ENCODE data around the gene PCDH11Y. TPM values are rescaled to one million over a fixed set of nuclear protein-coding genes. Genes with fewer than 3 reads are reported as not detected.
"Not testable (repeated sequence)": the region's sequence is repeated elsewhere in the genome, so short reads cannot be mapped to it uniquely, and the experiment has no call there.

PCDH11Y gene, protein sequence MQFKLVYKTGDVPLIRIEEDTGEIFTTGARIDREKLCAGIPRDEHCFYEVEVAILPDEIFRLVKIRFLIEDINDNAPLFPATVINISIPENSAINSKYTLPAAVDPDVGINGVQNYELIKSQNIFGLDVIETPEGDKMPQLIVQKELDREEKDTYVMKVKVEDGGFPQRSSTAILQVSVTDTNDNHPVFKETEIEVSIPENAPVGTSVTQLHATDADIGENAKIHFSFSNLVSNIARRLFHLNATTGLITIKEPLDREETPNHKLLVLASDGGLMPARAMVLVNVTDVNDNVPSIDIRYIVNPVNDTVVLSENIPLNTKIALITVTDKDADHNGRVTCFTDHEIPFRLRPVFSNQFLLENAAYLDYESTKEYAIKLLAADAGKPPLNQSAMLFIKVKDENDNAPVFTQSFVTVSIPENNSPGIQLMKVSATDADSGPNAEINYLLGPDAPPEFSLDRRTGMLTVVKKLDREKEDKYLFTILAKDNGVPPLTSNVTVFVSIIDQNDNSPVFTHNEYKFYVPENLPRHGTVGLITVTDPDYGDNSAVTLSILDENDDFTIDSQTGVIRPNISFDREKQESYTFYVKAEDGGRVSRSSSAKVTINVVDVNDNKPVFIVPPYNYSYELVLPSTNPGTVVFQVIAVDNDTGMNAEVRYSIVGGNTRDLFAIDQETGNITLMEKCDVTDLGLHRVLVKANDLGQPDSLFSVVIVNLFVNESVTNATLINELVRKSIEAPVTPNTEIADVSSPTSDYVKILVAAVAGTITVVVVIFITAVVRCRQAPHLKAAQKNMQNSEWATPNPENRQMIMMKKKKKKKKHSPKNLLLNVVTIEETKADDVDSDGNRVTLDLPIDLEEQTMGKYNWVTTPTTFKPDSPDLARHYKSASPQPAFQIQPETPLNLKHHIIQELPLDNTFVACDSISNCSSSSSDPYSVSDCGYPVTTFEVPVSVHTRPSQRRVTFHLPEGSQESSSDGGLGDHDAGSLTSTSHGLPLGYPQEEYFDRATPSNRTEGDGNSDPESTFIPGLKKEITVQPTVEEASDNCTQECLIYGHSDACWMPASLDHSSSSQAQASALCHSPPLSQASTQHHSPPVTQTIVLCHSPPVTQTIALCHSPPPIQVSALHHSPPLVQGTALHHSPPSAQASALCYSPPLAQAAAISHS (N-terminal part only)
- not detected in 2 replicates for total RNA-seq

DNA sequence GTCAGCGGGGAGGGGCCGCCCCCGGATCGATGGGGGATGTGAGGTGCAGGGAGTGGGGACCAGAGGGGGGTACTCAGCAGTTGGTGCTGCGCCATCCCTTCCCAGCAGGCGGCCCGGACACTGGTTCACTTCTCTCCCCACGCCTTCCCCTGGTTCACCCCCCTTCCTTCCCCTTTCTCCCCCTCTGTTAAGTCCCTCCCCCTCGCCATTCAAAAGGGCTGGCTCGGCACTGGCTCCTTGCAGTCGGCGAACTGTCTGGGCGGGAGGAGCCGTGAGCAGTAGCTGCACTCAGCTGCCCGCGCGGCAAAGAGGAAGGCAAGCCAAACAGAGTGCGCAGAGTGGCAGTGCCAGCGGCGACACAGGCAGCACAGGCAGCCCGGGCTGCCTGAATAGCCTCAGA lies at the start of gene PCDH11Y:
PCDH11Y (plus strand) TSS at position 240 of the 400 bp plus-strand sequence. CDS start 56,804 bp downstream, outside the sequence.
- DNase-seq (ENCODE audit: extremely low read depth, low read depth, low spot score), result not testable (repeated sequence)

GRCh38 chrY:4967894-4968293 lies 32.2 kb upstream of the PCDH11Y start:
- not testable (repeated sequence) for DNase-seq (ENCODE audit: extremely low read depth, low read depth, low spot score)

DNA sequence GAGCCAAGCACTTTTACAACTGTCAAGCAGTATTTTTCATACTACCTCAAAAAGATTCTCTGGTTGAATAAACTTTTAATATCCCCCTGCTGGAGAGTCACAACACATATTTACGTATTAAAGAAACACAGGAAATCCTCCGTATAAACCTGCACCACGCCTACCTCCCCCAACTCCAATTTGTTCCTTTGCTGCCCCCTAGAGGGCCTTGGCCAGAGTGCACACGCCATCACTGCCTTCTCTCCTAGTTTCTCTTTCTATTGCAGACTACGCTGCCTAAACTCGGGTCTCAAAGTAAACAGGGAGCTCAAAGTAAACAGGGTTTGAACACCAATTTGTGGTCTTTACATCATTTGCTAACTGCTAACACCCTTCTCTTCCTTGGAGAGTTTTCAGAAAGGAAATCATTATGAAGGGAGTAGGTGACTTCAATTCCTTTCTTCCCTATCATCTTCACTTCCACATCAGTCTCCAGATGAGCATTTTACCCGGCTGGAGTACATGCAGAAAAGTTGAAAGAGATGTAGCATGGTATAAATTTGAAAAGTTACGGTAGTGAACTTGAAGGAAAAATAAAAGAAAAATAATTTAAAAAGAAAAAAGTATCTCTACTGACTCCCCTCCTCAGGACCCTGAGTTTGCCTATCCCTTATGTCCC lies 8.2 kb upstream of the PCDH11Y start:
- not testable (repeated sequence) for DNase-seq (ENCODE audit: extremely low read depth, low read depth, low spot score)

DNA sequence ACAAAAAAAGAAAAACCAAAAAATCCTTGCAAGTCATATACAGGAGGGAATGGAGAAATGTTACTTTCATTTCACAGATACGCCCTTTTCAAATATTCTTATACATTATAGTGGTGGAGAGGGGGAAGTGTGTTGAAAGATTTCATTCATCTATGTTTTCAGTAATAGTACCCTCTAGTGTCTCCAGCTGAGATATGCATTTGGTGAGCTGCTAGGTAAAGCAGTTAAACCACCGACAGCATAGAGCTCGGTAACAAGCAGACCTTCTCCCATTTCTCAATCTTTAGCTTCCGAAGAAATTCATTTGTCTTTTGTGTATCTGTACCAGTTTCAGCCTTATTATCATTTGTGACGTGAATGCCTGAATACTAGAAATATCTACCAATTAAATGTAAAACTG lies 5.2 kb upstream of the PCDH11Y start:
- DNase-seq (ENCODE audit: extremely low read depth, low read depth, low spot score), result not testable (repeated sequence)

DNA sequence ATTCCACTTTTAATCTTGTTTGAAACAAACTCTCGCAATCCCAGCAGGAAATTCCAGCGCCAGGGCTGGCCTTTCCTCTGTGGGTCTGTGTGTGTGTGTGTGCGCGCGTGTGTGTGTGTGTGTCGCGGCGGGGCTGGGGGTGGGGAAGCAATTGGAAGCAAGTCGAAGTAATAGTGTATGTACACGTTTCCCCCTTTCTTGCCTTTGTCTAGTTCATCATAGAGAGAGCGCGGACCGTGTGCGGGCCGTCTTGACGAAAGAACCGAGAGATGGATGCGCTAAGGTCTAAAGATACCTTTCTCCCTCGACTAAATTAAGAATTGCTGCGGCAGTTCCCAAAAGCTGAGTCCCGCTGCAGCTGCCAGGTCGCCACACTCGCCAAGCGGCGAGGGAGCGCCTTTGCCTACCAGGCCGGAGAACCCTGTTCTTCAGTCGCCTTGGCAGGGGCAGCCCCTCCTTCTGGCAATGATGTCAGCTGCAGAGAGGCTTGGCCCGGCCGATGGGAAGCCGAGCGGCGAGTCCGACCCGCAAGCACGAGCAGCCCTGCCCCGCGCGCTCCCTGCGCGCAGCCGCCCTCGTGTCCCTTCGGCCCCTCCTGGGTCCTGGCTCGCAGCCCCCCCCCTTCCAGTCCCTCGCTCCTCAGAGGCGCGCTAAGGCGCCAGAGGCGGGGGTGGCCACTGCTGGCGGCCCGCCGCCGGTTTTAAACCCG lies 2.5 kb downstream of the PCDH11Y start:
- not testable (repeated sequence) for DNase-seq (ENCODE audit: extremely low read depth, low read depth, low spot score)

DNA sequence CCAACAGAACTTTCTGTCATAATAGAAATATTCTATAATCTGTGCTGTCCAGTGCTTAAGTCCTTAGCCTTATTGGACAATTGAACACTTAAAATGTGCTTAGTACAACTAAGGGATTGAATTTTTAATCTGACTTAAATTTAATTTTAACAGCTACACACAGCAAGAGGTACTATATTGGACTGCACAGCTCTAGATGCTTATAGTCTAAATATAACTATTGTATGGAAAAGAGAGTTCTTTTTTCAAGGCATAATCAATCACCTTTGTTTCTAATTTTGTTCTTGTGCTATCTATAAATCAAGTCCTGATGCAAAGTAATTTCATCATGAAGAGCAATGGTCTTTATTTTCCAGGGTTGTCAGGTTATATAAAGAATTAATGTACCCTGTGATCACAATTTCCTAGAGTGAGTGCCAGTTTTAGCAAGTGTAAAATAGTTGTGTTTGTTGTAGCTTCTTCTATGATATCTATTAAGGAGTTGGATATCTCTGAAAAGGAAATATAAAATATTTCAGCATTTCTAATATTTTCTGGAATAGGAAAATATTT lies 39.0 kb downstream of the PCDH11Y start:
- not testable (repeated sequence) for DNase-seq (ENCODE audit: extremely low read depth, low read depth, low spot score)

GRCh38 chrY:5083017-5083416 lies 82.9 kb downstream of the PCDH11Y start:
- not testable (repeated sequence) for DNase-seq (ENCODE audit: extremely low read depth, low read depth, low spot score)

DNA sequence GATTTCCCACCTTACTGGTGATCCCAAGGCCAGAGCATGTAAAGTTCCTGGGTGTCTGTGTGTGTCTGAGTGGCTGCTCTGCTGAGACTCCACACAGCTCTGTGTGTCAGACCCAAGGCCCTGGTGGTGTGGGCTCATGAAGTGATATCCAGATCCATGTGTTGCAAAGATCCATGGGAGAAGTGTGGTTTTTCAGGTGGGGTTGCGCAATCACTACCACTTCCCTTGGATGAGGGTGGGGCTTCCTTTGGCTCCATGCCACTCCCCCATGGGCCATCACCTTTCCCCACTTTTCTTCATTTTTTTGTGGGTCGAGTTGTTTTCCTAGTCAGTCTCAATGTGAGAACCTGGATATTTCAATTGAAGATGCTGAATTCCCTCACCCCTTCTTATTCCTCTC lies 182.9 kb downstream of the PCDH11Y start:
- not testable (repeated sequence) for DNase-seq (ENCODE audit: extremely low read depth, low read depth, low spot score)

DNA sequence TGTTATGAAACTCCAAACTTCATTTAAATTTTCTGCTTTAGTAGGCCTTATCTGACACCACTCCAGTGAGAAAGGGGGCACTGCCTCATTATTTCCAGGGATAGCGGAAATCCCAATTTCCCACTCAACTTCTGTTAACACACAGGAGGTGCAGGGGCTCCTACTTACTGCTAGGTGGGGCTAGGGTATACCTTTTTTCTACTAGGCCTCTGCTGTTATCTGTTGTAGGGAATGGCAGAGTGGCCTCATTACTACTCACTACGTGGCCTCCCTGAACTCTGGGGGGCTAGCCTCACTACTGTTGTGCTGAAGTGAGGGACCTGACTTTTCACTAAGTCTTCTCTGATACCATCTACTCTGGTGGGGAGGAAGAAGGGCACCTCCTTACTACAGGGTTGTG lies 215.0 kb downstream of the PCDH11Y start:
- not testable (repeated sequence) for DNase-seq (ENCODE audit: extremely low read depth, low read depth, low spot score)

DNA sequence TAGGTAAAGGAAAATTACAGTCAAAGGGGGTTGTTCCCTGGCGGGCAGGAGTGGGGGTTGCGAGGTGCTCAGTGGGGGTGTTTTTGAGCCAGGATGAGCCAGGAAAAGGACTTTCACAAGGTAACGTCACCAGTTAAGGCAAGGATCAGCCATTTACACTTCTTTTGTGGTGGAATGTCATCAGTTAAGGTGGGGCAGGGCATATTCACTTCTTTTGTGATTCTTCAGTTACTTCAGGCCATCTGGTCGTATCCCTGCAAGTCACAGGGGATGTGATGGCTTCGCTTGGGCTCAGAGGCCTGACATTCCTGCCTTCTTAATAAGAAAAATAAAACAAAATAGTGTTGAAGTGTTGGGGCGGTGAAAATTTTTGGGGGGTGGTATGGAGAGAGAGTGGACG lies 324.8 kb downstream of the PCDH11Y start:
- not testable (repeated sequence) for DNase-seq (ENCODE audit: extremely low read depth, low read depth, low spot score)

DNA sequence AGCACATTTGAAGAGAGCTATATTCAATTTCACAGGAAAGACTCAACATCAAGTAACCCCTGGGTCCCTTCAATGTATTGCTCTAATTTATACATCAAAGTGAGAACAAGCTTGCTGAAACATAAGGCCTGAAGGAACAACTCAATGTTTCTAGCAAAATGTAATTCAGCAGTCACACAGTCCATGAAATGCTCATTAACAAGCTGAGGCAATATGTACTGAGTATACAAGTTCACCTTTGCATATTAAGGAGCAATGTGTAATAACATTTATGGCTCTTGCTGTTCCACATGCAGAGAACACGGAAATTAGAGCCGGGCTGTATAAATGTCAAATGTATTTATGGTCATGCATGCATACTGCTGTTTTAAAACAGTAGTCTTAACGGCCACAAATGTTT lies 342.1 kb downstream of the PCDH11Y start:
- not testable (repeated sequence) for DNase-seq (ENCODE audit: extremely low read depth, low read depth, low spot score)

- not testable (repeated sequence) for DNase-seq (ENCODE audit: extremely low read depth, low read depth, low spot score)
These were observed 543.6 kb downstream of the PCDH11Y start for GRCh38 chrY:5543705-5544104.

DNA sequence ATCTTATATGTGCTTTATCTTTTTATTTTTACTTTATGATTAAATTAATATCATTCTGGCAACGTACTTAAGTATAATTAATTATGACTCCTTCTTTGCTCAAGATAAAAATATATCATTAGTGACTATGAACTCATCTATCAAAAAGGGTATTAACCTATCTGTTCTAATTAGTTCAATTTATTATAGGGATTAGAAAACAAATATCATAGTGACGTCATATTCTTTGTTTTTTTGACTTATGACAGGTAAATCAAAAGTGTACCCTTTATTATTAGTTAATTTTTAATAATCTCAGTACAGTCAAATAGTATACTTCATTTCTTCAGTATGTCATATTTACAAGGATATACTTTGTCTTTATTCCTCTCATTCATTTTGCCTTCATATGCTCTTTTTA lies 638.5 kb downstream of the PCDH11Y start:
- not testable (repeated sequence) for DNase-seq (ENCODE audit: extremely low read depth, low read depth, low spot score)

DNA sequence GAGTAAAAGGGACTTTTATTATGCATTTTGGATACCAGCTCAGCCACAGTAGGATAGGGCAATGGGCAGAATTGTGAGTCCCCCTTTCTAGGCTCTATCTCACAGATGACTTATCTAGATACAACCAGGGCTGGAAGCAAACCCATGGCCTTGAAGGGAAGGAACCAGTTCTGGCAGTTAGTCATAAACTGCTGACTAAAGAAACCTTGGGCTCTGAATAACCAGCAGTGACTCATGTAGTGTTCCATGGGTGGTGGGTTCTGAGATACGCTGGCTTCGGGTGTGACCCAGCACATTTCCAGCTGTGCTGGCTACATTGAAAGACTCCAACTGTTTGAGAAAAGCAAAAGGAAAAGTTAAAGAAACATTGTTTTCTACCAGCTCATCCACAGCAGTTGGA lies 679.2 kb downstream of the PCDH11Y start:
- not testable (repeated sequence) for DNase-seq (ENCODE audit: extremely low read depth, low read depth, low spot score)

DNA sequence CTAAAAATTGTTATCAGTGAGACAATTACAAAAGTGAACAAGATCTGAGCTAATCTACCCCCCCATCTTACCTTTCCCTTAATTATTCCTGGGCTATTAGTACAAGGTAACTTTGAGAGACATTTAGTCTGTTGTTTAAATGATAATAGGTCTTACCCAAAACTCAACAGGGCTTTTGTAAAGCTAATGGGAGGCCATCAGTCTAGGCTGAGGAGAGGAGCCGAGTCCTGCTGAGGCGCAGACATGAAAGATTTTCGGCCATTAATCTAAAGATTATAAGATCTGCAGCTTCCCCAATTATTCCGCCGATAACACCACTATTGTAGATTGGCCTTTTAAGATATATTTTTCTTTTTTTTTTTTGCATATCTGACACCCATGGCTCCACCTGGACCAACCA lies 708.6 kb downstream of the PCDH11Y start:
- DNase-seq (ENCODE audit: extremely low read depth, low read depth, low spot score), result not testable (repeated sequence)

DNA sequence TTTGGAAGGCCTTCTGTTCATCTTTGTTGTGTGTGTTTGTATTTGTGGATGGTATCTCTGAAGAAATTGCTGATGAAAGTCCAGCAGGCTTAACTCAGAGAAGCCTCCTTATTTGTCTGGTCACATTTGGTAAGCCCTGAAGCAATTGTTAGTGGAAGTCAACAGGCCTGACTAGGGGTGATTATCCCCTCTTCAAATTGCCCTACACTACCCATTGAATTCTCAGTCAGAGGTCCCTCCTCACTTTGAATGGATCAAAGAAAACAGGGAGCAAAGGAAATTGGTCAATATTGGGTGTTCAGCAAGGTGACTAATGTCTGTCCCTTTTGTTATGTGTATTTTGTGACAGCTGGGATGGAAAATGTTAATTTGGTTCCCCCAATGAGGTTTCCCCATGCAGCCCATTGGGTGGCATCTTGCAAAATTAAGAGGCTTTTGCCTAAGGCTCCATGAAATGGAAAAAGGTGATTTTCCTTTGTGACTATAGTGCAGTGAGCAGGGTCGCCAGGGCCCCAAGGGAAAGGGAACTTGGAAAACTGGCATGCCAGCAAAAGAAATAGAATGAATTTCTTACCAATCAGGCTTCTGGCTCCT lies 709.8 kb downstream of the PCDH11Y start:
- not testable (repeated sequence) for DNase-seq (ENCODE audit: extremely low read depth, low read depth, low spot score)

- not testable (repeated sequence) for DNase-seq (ENCODE audit: extremely low read depth, low read depth, low spot score)
These were observed 761.3 kb downstream of the PCDH11Y start for GRCh38 chrY:5761403-5761802.

GRCh38 chrY:5776485-5776884 lies 776.4 kb downstream of the PCDH11Y start:
- DNase-seq (ENCODE audit: extremely low read depth, low read depth, low spot score), result not testable (repeated sequence)

All from glomerular endothelial cell (primary cell).